Stimulated activated CD4-positive, alpha-beta T cell treated with anti-CD3 and anti-CD28 coated beads, Interleukin-1b, Interleukin-23, amount 100 ng/mL, for 48 hours (primary cell): Measurements from ENCODE around the gene PIWIL1.

Experiments used
- DNase-seq: peaks from one replicate; pipeline ENCODE4 v3.0.0-alpha.2; 2020

The PIWIL1 gene

DNA sequence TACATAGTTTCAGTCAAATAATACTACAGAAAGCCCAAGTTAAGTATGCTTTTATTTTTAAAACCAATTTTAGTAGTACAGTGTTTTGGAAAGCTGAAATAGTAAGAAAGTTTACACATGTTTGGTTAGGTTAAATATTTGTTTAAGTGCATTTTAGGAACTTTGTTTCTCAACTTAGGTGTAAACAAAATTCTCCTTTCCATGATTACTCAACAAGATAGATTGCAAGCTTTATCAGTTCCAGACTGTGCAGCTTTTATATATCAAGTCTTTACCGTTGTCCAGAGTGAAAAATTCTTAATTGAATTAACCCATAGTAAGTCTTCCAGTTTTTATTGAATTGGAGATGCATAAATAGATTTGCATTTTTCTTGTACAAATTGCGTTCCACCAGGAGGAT lies 45.1 kb downstream of the PIWIL1 start:
- no peak for DNase-seq

DNA sequence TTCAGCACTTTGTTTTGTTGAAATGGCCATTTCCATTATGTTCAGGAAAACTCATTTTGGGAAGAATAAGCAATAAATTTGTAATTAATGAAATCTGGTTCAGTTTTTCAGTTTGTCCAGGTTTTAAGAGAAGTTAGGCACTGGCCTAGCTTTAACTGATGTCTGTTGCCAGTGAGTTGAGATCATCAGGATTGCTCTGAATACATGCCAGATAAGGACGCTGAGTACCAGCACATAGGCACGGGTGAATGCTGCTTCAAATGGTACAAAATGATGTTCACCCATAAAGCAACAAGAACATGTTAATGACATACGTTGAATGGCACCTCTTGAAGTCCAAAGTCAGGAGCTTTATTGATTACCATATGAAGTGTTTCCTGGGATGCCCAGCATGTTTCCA lies 46.5 kb downstream of the PIWIL1 start:
- DNase-seq = no peak

- no peak for DNase-seq
Measured at GRCh38 chr12:130385193-130385592, 47.5 kb downstream of the PIWIL1 start.

- DNase-seq = no peak
Measured at GRCh38 chr12:130391186-130391585, 53.5 kb downstream of the PIWIL1 start.

- no peak for DNase-seq
Measured at GRCh38 chr12:130394906-130395305, 57.2 kb downstream of the PIWIL1 start.

DNA sequence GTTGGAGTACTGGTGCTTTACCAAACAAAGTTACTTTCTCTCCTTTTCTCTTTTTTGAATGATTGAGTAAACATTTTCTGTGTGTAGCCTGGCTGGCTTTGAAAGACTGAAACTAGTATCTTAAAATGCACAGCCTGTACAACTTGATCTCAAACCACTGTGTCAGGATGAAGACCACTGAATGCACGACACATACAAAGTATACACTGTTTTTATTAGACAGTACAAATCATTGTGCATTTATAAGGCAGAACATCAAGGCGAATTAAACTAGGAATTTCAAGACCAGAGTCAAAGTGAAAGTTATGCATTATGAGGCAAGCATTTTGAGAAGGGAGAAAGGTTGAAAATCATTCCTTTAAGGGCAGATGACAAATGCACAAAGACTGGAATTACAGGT lies 59.0 kb downstream of the PIWIL1 start:
- DNase-seq = no peak

DNA sequence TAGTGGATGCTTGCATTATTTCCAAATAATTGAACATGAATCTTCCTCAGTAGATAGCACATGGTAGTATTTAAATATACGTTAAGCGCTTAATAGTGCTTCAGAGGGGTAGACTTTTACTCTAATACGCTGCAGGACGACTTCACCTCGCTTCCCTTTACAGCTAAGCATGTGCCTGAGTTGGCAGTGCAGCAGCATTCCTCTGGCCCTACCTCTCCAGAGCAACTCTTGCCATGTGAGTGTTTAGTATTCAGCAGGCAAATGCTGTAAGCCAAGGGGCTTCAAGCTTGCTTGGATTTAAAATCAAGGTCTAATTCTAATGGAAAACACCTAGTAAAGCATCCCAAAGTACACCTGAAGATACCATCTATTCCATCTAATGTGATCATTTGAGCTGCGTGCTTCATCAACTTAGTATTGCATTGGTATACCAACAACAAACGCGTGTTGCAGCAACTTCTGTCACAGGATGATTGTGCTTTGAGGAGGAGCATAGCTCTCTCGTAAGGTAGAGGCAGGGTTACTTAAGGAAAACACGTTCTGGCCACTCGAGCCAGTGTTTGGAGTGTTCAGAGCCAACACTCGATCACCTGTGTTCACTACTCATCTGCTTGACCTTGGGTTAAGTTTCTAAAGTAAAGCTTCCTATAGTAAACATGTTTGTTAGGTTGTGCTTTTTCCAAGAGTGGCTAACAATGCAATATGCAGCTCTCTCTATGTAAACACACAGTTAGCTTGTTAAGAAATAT lies 60.6 kb downstream of the PIWIL1 start:
- no peak for DNase-seq

DNA sequence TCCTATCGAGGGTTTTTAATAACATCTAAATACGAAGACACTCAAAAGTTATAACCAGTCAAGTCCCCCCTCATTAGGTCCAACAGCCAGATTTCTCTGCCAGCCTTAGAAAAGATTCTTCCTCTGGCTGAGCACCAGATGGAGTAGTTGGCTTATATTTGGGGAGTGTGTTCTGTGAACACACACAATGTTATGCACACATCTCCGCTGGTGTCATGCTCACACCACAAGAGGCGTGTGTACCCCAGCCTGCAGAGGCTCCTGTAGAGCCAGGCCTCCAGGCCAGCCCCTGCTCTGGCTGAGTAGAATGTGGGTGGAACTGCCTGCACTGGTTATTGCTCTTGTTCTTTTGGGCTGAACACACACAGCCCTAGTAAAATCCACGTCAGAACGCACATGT lies 64.0 kb downstream of the PIWIL1 start:
- no peak for DNase-seq

DNA sequence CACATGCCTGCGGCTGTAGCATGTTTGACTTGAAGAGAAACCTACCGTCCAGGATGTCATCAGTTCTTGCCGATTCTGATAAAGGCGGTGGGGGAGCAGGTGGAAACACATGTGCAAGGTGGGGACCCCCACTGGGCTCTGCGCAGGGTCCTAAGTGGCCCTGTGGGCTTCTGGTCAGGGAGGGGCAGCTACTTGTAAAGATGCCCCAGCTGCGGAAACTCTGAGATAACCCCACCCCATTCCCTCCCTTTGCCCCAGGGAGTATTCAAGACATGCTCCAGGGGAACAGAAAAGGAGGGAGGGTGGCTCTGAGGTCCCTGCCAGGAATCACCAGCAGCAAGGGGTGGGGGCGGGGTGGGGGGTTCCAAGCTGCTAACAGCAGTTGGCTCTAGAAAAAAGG lies 67.6 kb downstream of the PIWIL1 start:
- no peak for DNase-seq

GRCh38 chr12:130412384-130412783 lies 74.7 kb downstream of the PIWIL1 start:
- DNase-seq = no peak

DNA sequence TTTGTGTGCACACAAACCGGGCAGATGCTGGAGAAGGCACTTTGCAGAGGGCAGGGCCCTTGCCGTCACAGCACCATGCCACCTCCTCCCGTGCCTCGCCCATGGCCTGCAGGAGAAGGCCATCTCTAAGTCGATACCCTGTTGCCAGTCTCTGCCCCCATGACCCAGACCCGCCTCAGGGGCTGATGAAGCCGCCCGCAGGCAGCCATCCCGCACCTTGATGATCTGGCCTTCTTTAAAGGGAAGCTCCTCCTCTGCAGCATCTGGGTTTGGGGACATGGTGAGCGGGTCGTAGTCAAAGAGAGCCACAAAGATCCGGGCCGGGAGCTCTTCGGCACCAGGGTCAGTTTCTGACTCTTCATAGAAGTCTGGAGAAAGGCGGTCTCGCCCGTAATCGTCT lies 76.2 kb downstream of the PIWIL1 start:
- DNase-seq = no peak

DNA sequence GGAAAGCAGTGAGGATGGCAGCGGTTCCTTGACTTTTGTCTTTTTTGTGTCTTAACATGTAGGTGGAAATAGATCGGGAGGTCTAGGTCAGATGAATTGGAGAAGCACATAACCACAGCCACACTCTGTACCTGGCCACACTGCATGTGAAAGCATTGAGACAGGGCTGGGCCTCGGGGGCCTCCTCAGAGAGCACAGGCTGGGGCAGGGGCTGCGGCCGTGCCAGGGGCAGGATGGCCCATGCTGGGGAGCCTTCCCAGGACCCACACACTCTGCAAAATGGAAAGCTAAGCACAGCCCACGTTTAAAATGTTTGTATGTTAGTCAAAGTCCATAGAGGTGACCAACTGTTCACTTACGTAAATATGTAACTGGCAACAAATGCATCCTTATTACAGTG lies 76.7 kb downstream of the PIWIL1 start:
- DNase-seq = no peak

DNA sequence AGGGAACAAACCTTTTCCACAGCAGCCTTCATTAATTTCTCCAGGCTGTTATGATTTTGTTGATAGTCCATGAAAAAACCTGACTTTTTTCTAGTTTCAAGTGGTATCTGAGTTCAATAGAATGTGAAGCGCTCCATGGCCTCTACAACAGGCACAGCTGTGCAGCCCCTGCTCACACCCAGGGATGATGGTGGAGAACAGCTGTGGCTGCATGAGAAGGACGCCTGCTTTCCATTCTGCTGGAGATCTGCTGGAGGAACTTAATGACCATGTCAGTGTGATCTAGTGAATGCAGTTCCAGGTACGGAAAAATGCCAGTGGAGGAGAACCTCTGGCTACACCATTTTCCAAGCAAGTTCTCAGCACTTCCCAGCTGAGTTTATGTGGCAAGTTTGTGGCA lies 80.6 kb downstream of the PIWIL1 start:
- DNase-seq = no peak

DNA sequence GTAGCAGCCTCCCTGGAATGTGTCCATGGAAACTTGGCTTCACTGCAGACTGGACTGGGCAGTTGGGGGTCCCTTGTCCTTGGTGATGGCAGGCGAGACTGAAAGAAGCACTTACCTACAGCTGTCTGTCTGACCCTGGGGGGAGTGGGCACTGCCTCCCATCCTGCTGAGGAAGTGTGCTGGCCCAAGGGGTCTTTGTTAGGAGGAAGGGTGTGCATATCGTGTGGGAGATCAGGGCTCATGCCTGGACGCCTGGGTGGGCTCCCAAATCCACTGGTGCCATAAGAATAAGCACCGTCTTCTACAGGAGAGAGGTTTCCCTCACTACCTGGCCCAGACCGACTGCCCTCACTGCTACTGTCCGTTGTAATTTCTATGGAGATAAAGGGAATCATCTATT lies 81.4 kb downstream of the PIWIL1 start:
- DNase-seq = no peak

GRCh38 chr12:130420071-130420470 lies 82.4 kb downstream of the PIWIL1 start:
- no peak for DNase-seq

DNA sequence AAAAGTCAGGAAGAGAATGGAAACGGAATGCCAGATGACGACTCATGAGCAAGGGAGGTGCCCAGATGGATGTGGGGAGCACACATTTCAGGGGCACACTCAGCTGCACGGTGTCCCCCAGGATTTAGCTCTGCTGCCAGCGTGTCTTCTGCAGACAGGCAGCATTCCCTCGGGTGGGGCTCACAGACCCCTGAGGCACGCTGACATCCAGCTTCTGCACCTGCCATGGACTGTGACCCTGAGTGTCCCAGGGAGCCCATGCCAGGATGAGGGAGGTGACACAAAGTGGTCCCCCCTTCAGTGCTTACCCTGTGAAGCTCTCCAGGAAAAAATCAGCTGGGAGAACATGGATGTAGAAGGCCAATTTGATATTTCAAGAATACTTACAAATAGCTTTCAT lies 84.2 kb downstream of the PIWIL1 start:
- no peak for DNase-seq
